Endothelial cell of umbilical vein (primary cell): Measurements from ENCODE around the gene WFIKKN1.

Source experiments
- EZH2 ChIP-seq: IDR thresholded peaks from 2 replicates; pipeline ENCODE4 v1.6.1; 2012; ENCODE audit warnings: borderline replicate concordance, low read depth, mild to moderate bottlenecking, moderate library complexity, low read length, inconsistent platforms; ENCODE audit not compliant: severe bottlenecking
- POLR2A ChIP-seq: IDR thresholded peaks from 2 replicates; pipeline ENCODE4 v1.6.1; 2012; ENCODE audit warnings: low read depth, mild to moderate bottlenecking, control low read depth, low read length
- TF ChIP-seq, protein P1 (sequence below), 2 donors: IDR thresholded peaks; 1 replicate in 1 of 2; 2 replicates in 1 of 2; pipeline ENCODE4 v1.5.1; 2011; ENCODE audit warnings: low read length in 2 of 2, mild to moderate bottlenecking in 2 of 2, moderate library complexity in 2 of 2, control low read depth in 1 of 2, inconsistent platforms in 1 of 2, low read depth in 1 of 2; ENCODE audit not compliant: insufficient read depth in 1 of 2; ENCODE audit errors: extremely low read depth in 1 of 2

DNA sequence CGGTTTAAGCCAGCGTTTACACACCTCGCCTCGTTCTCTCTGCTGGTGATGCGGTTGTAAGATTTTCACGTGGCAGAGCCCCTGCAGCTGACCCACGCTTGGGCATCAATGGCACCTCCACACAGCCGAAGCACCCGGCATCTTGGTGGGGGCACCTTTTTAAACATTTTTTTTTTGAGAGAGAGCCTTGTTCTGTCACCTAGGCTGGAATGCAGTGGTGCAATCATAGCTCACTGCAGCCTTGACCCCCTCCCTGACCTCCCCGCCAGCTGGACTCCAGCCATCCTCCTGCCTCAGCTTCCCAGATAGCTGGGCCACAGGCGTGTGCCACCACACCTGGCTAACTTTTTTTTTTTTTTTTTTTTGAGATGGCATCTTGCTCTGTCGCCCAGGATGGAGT is 23.2 kb downstream of the WFIKKN1 start:
- TF ChIP-seq EZH2 (no peak), POLR2A (no peak)
- TF ChIP-seq, protein P1, sequence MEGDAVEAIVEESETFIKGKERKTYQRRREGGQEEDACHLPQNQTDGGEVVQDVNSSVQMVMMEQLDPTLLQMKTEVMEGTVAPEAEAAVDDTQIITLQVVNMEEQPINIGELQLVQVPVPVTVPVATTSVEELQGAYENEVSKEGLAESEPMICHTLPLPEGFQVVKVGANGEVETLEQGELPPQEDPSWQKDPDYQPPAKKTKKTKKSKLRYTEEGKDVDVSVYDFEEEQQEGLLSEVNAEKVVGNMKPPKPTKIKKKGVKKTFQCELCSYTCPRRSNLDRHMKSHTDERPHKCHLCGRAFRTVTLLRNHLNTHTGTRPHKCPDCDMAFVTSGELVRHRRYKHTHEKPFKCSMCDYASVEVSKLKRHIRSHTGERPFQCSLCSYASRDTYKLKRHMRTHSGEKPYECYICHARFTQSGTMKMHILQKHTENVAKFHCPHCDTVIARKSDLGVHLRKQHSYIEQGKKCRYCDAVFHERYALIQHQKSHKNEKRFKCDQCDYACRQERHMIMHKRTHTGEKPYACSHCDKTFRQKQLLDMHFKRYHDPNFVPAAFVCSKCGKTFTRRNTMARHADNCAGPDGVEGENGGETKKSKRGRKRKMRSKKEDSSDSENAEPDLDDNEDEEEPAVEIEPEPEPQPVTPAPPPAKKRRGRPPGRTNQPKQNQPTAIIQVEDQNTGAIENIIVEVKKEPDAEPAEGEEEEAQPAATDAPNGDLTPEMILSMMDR (IDR thresholded peaks at IDR 0.05; ENCODE audit: extremely low read depth in 1 of 2, insufficient read depth in 1 of 2, low read depth in 1 of 2, low read length in 2 of 2), result no peak
